ENCODE measurements around the gene MAMDC4.

Gene MAMDC4

GRCh38 chr9:136826188-136826541, 26.0 kb upstream of the MAMDC4 start:
- TF ChIP-seq CTCF (conservative IDR thresholded peaks at IDR 0.05; ENCODE audit: low read depth, low read length): no peak
- no peak for DNase-seq (ENCODE audit: low read depth)
- no peak overlapping the region for H3K4me3 ChIP-seq (ENCODE audit: low read length)

GRCh38 chr9:136826703-136827582, 25.2 kb upstream of the MAMDC4 start:
- H3K4me3 ChIP-seq (ENCODE audit: low read length): no peak overlapping the region
- DNase-seq (ENCODE audit: low read depth): no peak
- TF ChIP-seq CTCF (conservative IDR thresholded peaks at IDR 0.05; ENCODE audit: low read depth, low read length): no peak

- no peak overlapping the region for H3K4me3 ChIP-seq (ENCODE audit: low read length)
- DNase-seq (ENCODE audit: low read depth): no peak
- TF ChIP-seq CTCF (conservative IDR thresholded peaks at IDR 0.05; ENCODE audit: low read depth, low read length): no peak
Measured at GRCh38 chr9:136827794-136828473, 24.2 kb upstream of the MAMDC4 start.

GRCh38 chr9:136828474-136829140, 23.5 kb upstream of the MAMDC4 start:
- DNase-seq (ENCODE audit: low read depth): no peak

GRCh38 chr9:136829412-136829811, 22.7 kb upstream of the MAMDC4 start:
- H3K4me3 ChIP-seq (ENCODE audit: low read length): no peak overlapping the region
- no peak for TF ChIP-seq CTCF (conservative IDR thresholded peaks at IDR 0.05; ENCODE audit: low read depth, low read length)
- DNase-seq (ENCODE audit: low read depth): no peak

More at GRCh38 chr9:136828474-136829140, 23.5 kb upstream of the MAMDC4 start:
- no peak for TF ChIP-seq CTCF (conservative IDR thresholded peaks at IDR 0.05; ENCODE audit: low read depth, low read length)
- no peak overlapping the region for H3K4me3 ChIP-seq (ENCODE audit: low read length)

- TF ChIP-seq CTCF (conservative IDR thresholded peaks at IDR 0.05; ENCODE audit: low read depth, low read length): no peak
- H3K4me3 ChIP-seq (ENCODE audit: low read length): no peak overlapping the region
- no peak for DNase-seq (ENCODE audit: low read depth)
Measured at GRCh38 chr9:136829981-136830885, 21.9 kb upstream of the MAMDC4 start.

All from retinal pigment epithelial cell (primary cell).